Kidney epithelial cell (primary cell): Measurements from ENCODE around the gene SLA2. TPM values are rescaled to one million over a fixed set of nuclear protein-coding genes. Genes with fewer than 3 reads are reported as not detected.
"Not testable (repeated sequence)": the region's sequence is repeated elsewhere in the genome, so short reads cannot be mapped to it uniquely, and the experiment has no call there.

Source experiments
- DNase-seq: peaks from one replicate; pipeline ENCODE4 v3.0.0-alpha.2; 2010; ENCODE audit warnings: low read depth
- H3K27me3 ChIP-seq: 2 replicates; pipeline ENCODE4 v1.6.0; 2011; ENCODE audit warnings: low read length; ENCODE audit not compliant: control insufficient read depth, insufficient read depth
- H3K36me3 ChIP-seq: 2 replicates; pipeline ENCODE4 v1.5.1; 2011; ENCODE audit warnings: low read length; ENCODE audit not compliant: control insufficient read depth, insufficient read depth
- H3K4me3 ChIP-seq: 2 replicates; pipeline ENCODE4 v1.5.1; 2011; ENCODE audit warnings: low read depth, mild to moderate bottlenecking, control low read depth, low read length
- total RNA-seq: library from RNA; depleted of rRNA; stranded (reverse); fragments of >200 nt; gene quantifications from 2 replicates; pipeline ENCODE4 v1.2.3, GENCODE V29; 2015
- TF ChIP-seq, protein P1 (sequence below): IDR thresholded peaks from 2 replicates; pipeline ENCODE4 v1.5.1; 2011; ENCODE audit warnings: mild to moderate bottlenecking, moderate library complexity, low read length, control low read depth, inconsistent platforms; ENCODE audit not compliant: insufficient read depth, poor library complexity, severe bottlenecking

SLA2 gene, protein sequence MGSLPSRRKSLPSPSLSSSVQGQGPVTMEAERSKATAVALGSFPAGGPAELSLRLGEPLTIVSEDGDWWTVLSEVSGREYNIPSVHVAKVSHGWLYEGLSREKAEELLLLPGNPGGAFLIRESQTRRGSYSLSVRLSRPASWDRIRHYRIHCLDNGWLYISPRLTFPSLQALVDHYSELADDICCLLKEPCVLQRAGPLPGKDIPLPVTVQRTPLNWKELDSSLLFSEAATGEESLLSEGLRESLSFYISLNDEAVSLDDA
- total RNA-seq: 0.08 TPM in 1 of 2 replicates, not detected in the other

DNA sequence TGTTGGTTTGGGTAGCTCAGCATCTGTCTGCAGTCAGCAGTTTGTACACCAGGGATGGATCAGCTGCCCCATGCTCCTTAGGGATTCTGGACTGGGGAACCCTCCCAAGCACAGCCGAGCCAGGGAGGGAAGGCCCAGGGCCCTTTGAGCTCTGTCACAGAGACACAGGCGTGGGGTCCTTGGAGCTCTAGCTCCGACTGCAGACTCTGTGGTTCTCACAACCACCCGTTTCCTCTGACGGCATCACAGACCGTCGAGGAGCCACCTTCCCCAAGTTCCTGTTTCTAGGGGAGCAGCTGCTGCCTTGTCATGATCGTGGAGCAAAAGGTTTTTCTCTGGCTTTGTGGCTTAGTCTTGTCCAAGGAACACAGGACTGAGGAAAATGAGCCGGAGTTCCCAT lies at the start of gene SLA2:
Gene SLA2, minus strand, starts transcription at position 199 of the 400 bp plus-strand sequence. CDS start 4,861 bp downstream, outside the sequence.
- Histone ChIP-seq H3K36me3 (no peaks in the 10 kb centered on the region), H3K27me3 (no peaks in the 10 kb centered on the region), H3K4me3 (no peak within 1 kb of the TSS)
- TF ChIP-seq, protein P1, sequence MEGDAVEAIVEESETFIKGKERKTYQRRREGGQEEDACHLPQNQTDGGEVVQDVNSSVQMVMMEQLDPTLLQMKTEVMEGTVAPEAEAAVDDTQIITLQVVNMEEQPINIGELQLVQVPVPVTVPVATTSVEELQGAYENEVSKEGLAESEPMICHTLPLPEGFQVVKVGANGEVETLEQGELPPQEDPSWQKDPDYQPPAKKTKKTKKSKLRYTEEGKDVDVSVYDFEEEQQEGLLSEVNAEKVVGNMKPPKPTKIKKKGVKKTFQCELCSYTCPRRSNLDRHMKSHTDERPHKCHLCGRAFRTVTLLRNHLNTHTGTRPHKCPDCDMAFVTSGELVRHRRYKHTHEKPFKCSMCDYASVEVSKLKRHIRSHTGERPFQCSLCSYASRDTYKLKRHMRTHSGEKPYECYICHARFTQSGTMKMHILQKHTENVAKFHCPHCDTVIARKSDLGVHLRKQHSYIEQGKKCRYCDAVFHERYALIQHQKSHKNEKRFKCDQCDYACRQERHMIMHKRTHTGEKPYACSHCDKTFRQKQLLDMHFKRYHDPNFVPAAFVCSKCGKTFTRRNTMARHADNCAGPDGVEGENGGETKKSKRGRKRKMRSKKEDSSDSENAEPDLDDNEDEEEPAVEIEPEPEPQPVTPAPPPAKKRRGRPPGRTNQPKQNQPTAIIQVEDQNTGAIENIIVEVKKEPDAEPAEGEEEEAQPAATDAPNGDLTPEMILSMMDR: no peak
- DNase-seq: no peak

DNA sequence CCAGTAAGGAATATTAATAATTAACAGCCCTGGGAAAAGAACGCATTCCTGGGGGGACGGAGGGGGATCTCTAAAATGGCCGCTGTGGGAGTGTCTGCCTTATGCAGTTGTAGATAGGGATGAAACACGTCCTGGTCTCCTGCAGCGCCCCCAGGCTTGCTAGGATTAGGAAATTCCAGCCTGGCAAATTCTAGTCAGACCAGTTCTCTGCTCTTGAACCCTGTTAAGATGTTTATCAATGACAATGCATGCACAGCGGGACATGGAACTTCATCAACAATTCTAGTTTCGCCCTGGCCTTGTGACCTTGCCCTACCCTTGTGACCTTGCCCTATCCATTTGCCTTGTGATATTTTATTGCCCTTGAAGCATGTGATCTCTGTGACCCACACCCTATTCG lies 49.5 kb upstream of the SLA2 start:
- not testable (repeated sequence) for DNase-seq, H3K36me3 ChIP-seq, H3K27me3 ChIP-seq, H3K4me3 ChIP-seq

DNA sequence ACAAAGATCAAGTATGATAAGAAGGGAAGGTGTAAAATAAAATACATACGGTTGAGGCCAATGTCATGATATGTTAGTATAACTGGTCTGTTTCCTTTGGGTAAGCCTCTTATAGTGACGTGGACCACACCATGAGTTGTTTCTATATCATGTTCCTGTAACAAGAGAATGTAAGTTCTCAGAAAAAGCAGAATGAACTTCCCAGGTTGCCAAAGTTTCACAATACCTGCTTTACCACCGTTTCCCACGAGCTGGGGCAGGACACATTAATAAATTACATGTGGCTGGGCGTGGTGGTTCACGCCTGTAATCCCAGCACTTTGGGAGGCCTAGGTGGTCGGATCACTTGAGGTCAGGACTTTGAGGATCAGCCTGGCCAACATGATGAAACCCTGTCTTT lies 42.6 kb upstream of the SLA2 start:
- TF ChIP-seq, protein P1: no peak
- no peak for DNase-seq
- no peaks in the 10 kb centered on the region for H3K36me3 ChIP-seq

DNA sequence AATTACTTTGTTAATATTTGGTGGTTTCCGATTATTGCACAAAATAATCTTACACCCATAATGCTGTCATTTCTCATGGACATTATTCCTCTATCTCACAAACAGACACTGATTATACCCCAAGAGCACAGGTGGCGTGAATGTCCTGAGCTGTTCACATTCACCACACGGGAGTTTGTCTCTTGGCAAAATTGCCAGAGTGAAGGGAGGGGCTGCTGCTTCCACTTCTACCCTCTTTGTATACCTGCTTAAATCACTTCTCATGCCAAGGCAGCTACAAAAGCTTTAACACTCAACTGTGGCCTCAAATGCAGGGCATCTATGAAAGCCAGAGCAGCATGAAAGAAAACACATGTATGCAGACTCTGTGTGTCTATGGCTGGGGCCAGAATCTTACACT lies 41.9 kb upstream of the SLA2 start:
- TF ChIP-seq, protein P1: no peak
- Histone ChIP-seq H3K4me3 (no peak overlapping the region), H3K36me3 (no peaks in the 10 kb centered on the region), H3K27me3 (no peaks in the 10 kb centered on the region)
- DNase-seq: no peak

More for the DNA sequence above, 42.6 kb upstream of the SLA2 start:
- no peak overlapping the region for H3K4me3 ChIP-seq
- H3K27me3 ChIP-seq: no peaks in the 10 kb centered on the region

DNA sequence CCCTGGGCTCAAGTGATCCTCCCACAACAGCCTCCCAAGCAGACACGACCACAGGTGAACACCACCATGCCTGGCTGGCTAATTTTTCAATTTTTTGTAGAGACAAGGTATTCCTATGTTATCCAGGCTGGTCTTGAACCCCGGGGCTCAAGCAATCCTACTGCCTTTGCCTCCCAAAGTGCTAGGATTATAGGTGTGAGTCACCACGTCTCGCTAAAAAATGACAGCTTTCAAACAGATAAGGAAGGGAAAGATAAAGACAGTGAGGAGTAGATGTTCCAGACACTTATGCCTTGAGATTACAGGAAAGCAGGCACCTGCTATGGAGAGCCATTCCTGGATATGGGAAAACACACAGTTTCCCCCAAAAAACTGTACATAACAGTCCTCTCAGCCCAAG lies 40.9 kb upstream of the SLA2 start:
- Histone ChIP-seq H3K4me3 (no peak overlapping the region), H3K27me3 (no peaks in the 10 kb centered on the region), H3K36me3 (no peaks in the 10 kb centered on the region)
- TF ChIP-seq, protein P1: no peak
- DNase-seq: no peak

DNA sequence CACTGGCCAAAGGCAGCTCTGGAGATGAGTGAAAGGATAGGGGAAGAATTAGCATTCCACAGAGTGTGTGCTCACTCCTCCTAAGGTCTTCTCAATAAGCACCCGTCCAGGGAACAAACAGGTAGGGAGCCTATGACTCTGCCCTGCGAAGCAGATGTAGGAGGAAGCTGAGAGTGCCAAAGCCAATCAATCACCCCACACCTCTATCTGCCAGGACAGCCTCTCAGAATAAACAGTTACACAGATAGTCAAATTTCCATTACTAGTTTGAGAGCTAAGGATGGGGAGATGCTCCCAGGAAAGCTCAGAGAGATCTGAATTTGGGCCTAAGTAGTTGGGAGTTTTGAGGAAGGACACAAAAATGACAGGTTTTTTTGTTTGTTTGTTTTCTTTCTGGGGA lies 40.5 kb upstream of the SLA2 start:
- TF ChIP-seq, protein P1: no peak
- Histone ChIP-seq H3K4me3 (no peak overlapping the region), H3K36me3 (no peaks in the 10 kb centered on the region), H3K27me3 (no peaks in the 10 kb centered on the region)
- no peak for DNase-seq
